Thymus (tissue), 11 donors: ENCODE results near the gene TMEM14C. TPM values are rescaled to one million over a fixed set of nuclear protein-coding genes. Genes with fewer than 3 reads are reported as not detected.

Experiments
- DNase-seq, 9 donors: peaks; one replicate each; pipeline ENCODE4 v3.0.0-alpha.2; 2013; ENCODE audit warnings: low spot score in 9 of 9, low read depth in 6 of 9, missing footprints in 1 of 9
- H3K27ac ChIP-seq, 2 donors: one replicate each; pipeline ENCODE4 v1.5.1; 2013; ENCODE audit warnings: control low read depth in 1 of 2, low read depth in 1 of 2, low read length in 1 of 2, mild to moderate bottlenecking in 1 of 2, moderate library complexity in 1 of 2
- H3K27me3 ChIP-seq, 2 donors: one replicate each; pipeline ENCODE4 v1.5.1; 2013; ENCODE audit warnings: low read length in 1 of 2; ENCODE audit not compliant: control insufficient read depth in 2 of 2, insufficient read depth in 1 of 2
- H3K36me3 ChIP-seq, 2 donors: one replicate each; pipeline ENCODE4 v1.5.1; 2013; ENCODE audit warnings: low read length in 1 of 2, mild to moderate bottlenecking in 1 of 2, moderate library complexity in 1 of 2; ENCODE audit not compliant: control insufficient read depth in 2 of 2, insufficient read depth in 2 of 2
- H3K4me1 ChIP-seq, 2 donors: one replicate each; pipeline ENCODE4 v1.5.1; 2013; ENCODE audit warnings: low read length in 2 of 2; ENCODE audit not compliant: control insufficient read depth in 2 of 2, insufficient read depth in 2 of 2
- H3K4me3 ChIP-seq, 2 donors: one replicate each; pipeline ENCODE4 v1.5.1; 2013; ENCODE audit warnings: low read length in 2 of 2, control low read depth in 1 of 2, mild to moderate bottlenecking in 1 of 2
- H3K9me3 ChIP-seq, 2 donors: one replicate each; pipeline ENCODE4 v1.5.1; 2013; ENCODE audit warnings: low read length in 1 of 2, mild to moderate bottlenecking in 1 of 2; ENCODE audit not compliant: control insufficient read depth in 2 of 2, insufficient read depth in 1 of 2
- WGBS: extraction: QIAGEN DNeasy Blood & Tissue Kit; methylation state at CpG from one replicate; pipeline ENCODE4 v1.1.7; 2013; 5-methylcytosine and 5-hydroxymethylcytosine counted together
- polyA plus RNA-seq: library from polyadenylated mRNA; stranded (reverse); fragments of 200-250 nt; gene quantifications from one replicate; pipeline ENCODE4 v1.2.3, GENCODE V29; 2013
- total RNA-seq: library from RNA; stranded (reverse); fragments of 120-200 nt; gene quantifications from one replicate; pipeline ENCODE4 v1.2.4, GENCODE V29; 2013
- donor health status: healthy.

TMEM14C gene
- total and polyA plus RNA-seq, 2 donors: 84.4 to 178 TPM

- 97% methylated on average over 8 of the region's 8 CpGs for WGBS
- Histone ChIP-seq H3K36me3 (no peaks in the 10 kb centered on the region), H3K9me3 (no peaks in the 10 kb centered on the region)
These were observed 36.0 kb upstream of the TMEM14C start for GRCh38 chr6:10686901-10687300.

GRCh38 chr6:10687582-10687981, 35.3 kb upstream of the TMEM14C start:
- H3K27me3 ChIP-seq: peaks cover 0 to 2% of the 10 kb centered on the region in 2 donors
- H3K36me3 ChIP-seq: no peaks in the 10 kb centered on the region
- H3K9me3 ChIP-seq: no peaks in the 10 kb centered on the region
- no peak overlapping the region for H3K4me3 ChIP-seq
- H3K27ac ChIP-seq: no peak overlapping the region
- no peaks in the 10 kb centered on the region for H3K4me1 ChIP-seq
- DNase-seq: no peak
- 49% methylated on average over 6 of the region's 6 CpGs for WGBS

More at GRCh38 chr6:10686901-10687300, 36.0 kb upstream of the TMEM14C start:
- Histone ChIP-seq H3K4me1 (no peaks in the 10 kb centered on the region), H3K27ac (no peak overlapping the region), H3K4me3 (no peak overlapping the region), H3K27me3 (peaks cover 0 to 2% of the 10 kb centered on the region in 2 donors)
- no peak for DNase-seq

DNA sequence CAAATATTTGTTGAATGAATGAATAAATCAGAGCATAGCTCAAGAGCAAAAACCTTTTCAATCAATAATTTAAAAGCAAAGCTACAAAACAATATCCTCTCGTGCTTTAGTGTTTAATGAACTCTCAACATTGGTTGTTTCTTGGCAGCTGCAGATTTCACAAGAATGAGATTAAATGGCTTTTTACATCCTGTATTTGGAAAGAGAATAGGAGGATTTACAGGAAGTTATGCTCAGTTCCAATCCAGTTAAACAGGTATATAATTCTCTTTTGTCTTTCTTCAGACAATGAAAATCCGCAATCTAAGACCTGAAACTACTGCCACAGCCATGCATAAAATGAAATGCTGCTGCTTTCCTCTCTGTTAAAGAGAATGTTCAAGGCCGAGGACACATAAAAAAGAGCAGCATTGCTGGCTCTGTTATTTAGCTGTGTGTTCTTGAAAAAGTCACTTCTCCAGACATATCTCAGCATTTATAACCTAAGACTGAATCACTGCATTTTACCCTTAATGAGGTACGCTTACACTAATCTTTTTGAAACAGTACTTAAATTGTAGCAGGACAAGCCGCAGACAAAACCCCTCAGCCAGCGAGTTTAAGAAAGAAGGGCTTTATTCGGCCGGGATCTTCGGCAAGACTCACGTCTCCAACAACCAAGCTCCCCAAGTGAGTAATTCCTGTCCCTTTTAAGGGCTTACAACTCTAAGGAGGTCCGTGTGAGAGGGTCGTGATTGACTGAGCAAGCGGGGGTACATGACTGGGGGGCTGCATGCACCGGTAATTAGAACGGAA, 32.0 kb upstream of the TMEM14C start:
- H3K27me3 ChIP-seq: peaks cover 0 to 2% of the 10 kb centered on the region in 2 donors
- peaks cover 10 to 16% of the 10 kb centered on the region in 2 donors for H3K4me1 ChIP-seq
- H3K27ac ChIP-seq: peak overlapping the region in 1 of 2 donors; percentile 12
- DNase-seq: no peak
- no peaks in the 10 kb centered on the region for H3K9me3 ChIP-seq
- H3K4me3 ChIP-seq: no peak overlapping the region
- WGBS: 94% methylated on average over 15 of the region's 15 CpGs
- no peaks in the 10 kb centered on the region for H3K36me3 ChIP-seq

DNA sequence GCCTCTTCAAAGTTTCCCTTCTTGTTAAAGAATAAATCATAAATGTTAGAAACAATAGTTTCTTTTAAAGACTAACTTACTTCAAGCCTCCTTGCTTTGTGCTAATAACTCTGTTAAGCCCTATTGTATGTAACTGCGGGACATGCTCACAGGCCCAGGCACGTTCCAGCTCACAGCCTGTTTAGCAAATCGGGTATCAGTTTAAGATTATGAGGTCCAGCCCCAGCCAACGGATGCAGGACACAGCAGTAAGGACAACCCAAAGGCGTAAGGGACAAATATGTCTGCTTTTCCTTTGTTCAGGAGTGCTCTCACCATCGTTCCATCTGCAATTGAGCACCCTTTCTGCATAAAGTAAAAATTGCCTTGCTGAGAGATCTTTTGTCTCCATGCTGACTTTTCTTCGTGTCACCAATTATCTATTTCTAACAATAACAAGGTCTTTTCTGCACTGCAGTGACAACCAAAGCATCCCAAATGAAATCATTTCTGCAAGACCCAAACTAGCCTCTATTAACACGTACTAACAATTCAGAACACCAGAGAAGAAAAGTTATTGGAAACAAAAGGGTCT, 29.8 kb upstream of the TMEM14C start:
- Histone ChIP-seq H3K4me1 (peaks cover 11 to 16% of the 10 kb centered on the region in 2 donors), H3K9me3 (no peaks in the 10 kb centered on the region), H3K27me3 (no peaks in the 10 kb centered on the region), H3K27ac (no peak overlapping the region), H3K4me3 (peak overlapping the region; percentile 74 to 96), H3K36me3 (peaks cover 0 to 5% of the 10 kb centered on the region in 2 donors)
- DNase-seq: no peak
- WGBS: 96% methylated on average over 8 of the region's 8 CpGs

GRCh38 chr6:10694302-10695085, 28.4 kb upstream of the TMEM14C start, which contains the start of the genes C6orf52 and PAK1IP1:
Gene C6orf52, minus strand, starts transcription at chr6:10694616. Its CDS starts 7,066 bp downstream, at chr6:10687550.
Gene PAK1IP1, plus strand, starts transcription at chr6:10694972. Its CDS starts 14 bp downstream, at chr6:10694986.
- Histone ChIP-seq H3K4me1 (peaks cover 11 to 16% of the 10 kb centered on the region in 2 donors), H3K27me3 (no peaks in the 10 kb centered on the region), H3K4me3 (peak within 1 kb of the TSS; percentile 74 to 96), H3K9me3 (no peaks in the 10 kb centered on the region), H3K27ac (peak within 1 kb of the TSS; percentile 94 to 99), H3K36me3 (peaks cover 5 to 13% of the 10 kb centered on the region in 2 donors)
- peak; percentile 90 to 98 (median 93) for DNase-seq
- under 1% methylated on average over 53 of the region's 53 CpGs for WGBS

DNA sequence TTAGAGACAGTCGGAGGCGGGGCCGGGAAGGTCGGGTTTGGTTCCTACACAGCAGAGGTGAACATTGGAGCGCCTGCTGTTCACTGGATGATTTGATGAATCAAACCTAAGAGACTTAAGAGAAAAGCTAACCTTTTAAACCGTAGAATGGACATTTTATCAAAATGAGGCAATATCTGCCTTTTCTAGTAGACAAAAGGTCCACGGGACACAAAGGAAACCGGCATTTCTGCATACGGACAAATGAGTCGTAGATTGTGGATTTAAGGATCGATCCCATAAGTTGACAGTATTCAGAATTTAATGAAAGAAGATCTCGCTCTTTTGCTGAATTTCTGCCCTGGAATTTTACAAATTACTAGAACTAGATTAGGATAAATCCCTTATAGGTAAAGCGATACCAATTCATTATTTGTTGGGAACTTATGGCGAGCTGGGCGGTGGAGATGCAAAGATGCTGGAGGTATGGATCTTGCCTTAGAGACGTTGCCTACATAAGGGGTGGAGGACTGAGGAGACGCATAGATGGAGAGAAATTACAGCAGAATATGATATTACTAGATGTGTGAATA, 27.7 kb upstream of the TMEM14C start:
- no peak for DNase-seq
- Histone ChIP-seq H3K27ac (peak overlapping the region; percentile 94 to 99), H3K36me3 (peaks cover 5 to 17% of the 10 kb centered on the region in 2 donors), H3K4me3 (peak overlapping the region; percentile 74 to 96), H3K9me3 (no peaks in the 10 kb centered on the region), H3K27me3 (no peaks in the 10 kb centered on the region), H3K4me1 (peaks cover 11 to 16% of the 10 kb centered on the region in 2 donors)
- WGBS: under 1% methylated on average over 17 of the region's 17 CpGs

- WGBS: over 99% methylated on average over 4 of the region's 4 CpGs
- Histone ChIP-seq H3K4me3 (no peak overlapping the region), H3K4me1 (peaks cover 11 to 16% of the 10 kb centered on the region in 2 donors), H3K27ac (no peak overlapping the region), H3K27me3 (no peaks in the 10 kb centered on the region), H3K9me3 (no peaks in the 10 kb centered on the region), H3K36me3 (peaks cover 5 to 24% of the 10 kb centered on the region in 2 donors)
- DNase-seq: no peak
These were observed 26.2 kb upstream of the TMEM14C start for GRCh38 chr6:10696655-10697054.

DNA sequence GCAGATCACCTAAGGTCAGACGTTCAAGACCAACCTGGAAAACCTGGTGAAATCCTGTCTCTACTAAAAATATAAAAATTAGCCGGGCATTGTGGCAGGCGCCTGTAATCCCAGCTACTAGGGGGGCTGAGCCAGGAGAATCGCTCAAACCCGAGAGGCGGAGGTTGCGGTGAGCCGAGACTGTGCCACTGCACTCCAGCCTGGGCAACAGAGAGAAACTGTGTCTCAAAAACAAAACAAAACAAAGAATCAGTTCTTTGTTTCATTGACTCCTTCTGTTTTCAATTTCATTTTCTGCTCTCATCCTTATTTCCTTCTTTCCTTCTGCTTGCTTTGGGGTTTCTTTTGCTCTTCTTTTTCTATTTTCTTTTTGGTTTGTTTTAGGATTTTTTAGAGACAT, 8.9 kb upstream of the TMEM14C start:
- Histone ChIP-seq H3K27ac (no peak overlapping the region), H3K9me3 (no peaks in the 10 kb centered on the region), H3K36me3 (peaks cover 0 to 12% of the 10 kb centered on the region in 2 donors), H3K4me3 (no peak overlapping the region), H3K27me3 (no peaks in the 10 kb centered on the region), H3K4me1 (no peaks in the 10 kb centered on the region)
- DNase-seq: no peak
- 95% methylated on average over 8 of the region's 8 CpGs for WGBS
